GM19025 (cell line): Measurements from ENCODE around the gene GPR158.

Experiments
- ATAC-seq: cut with Tn5 transposase; IDR thresholded peaks from one replicate; pipeline ENCODE4 v1.9.1; 2021; ENCODE audit warnings: mild to moderate bottlenecking, low read depth, moderate library complexity; ENCODE audit not compliant: unreplicated experiment

The GPR158 gene

GRCh38 chr10:25642721-25643120 lies 467.9 kb downstream of the GPR158 start:
- no peak for ATAC-seq

- no peak for ATAC-seq
These were observed 471.6 kb downstream of the GPR158 start for GRCh38 chr10:25646371-25646770.

- ATAC-seq: no peak
These were observed 476.7 kb downstream of the GPR158 start for GRCh38 chr10:25651534-25651933.
